HAP-1 (cell line): ENCODE data around the gene OSBPL9.
A peak's percentile ranks its signal among the peaks of the same experiment; 100 is the strongest.
"Not testable (repeated sequence)": the region's sequence is repeated elsewhere in the genome, so short reads cannot be mapped to it uniquely, and the experiment has no call there.

Experiments
- DNase-seq, 2 experiments: peaks; one replicate each; pipeline ENCODE4 v3.0.0-alpha.2; 2016 to 2020; ENCODE audit warnings: low spot score in 2 of 2
- H3K27me3 ChIP-seq: fragments of 250-450 bp; sonication (Bioruptor Pico); 2 replicates; pipeline ENCODE4 v1.5.1; 2020; ENCODE audit warnings: low read depth, mild to moderate bottlenecking, moderate library complexity
- H3K36me3 ChIP-seq: fragments of 250-450 bp; sonication (Bioruptor Pico); replicated peaks from 2 replicates; pipeline ENCODE4 v1.5.1; 2020; ENCODE audit warnings: mild to moderate bottlenecking
- H3K4me1 ChIP-seq: fragments of 250-450 bp; sonication (Bioruptor Pico); 2 replicates; pipeline ENCODE4 v1.5.1; 2020; ENCODE audit warnings: mild to moderate bottlenecking
- H3K4me3 ChIP-seq: fragments of 250-450 bp; sonication (Bioruptor Pico); 2 replicates; pipeline ENCODE4 v1.5.1; 2020; ENCODE audit warnings: mild to moderate bottlenecking, moderate library complexity
- H3K9me3 ChIP-seq: fragments of 250-450 bp; sonication (Bioruptor Pico); 2 replicates; pipeline ENCODE4 v1.5.1; 2020; ENCODE audit warnings: mild to moderate bottlenecking, moderate library complexity
- in situ Hi-C: fragments of 300-500 bp; cut with MboI; formaldehyde crosslinking; loops from 3 replicates; pipeline ENCODE4 v1.14.3; 2020; ENCODE audit warnings: low sequenced_read_pairs, inconsistent platforms, mixed read lengths

Gene OSBPL9

DNA sequence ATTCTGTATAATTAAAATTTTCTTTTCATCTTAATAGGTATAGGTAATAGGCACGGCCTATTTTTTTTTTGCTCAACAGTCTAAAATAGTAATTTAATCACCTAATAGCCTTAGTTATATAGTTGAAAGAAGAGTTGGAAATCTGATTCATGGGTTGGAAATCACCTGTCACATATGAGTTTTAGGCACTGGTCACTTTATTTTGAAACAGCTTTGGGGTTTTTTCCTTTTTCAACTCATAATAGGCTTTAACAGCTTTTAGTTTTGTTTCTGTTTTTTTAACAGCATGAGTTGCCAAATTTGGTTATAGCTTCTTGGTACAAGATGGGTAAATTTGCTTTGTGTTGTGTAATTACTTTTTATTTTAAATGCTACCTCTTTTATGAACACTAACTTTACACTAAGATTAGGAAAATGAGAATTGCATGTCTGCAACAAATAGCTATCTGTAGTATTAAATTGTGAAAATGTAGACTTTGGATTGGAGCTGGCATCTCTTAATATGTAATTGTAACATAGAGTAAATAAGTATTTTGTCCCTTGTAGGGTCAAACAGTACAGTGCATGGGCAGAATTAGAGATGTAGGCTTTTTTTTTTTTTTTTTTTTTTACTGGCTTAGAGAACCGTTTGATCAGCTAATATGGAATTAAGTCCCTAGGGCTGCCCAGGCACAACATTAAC lies 109.8 kb downstream of the OSBPL9 start:
- DNase-seq = no peak
- H3K4me1 ChIP-seq = peaks cover 4% of the 10 kb centered on the region
- H3K27me3 ChIP-seq = no peaks in the 10 kb centered on the region
- in situ Hi-C loops = no loop called here
- no peaks in the 10 kb centered on the region for H3K36me3 ChIP-seq
- no peak overlapping the region for H3K4me3 ChIP-seq
- H3K9me3 ChIP-seq = no peaks in the 10 kb centered on the region

- in situ Hi-C loops = no loop called here
- H3K36me3 ChIP-seq = no peaks in the 10 kb centered on the region
- H3K9me3 ChIP-seq = no peaks in the 10 kb centered on the region
- DNase-seq = no peak
- no peaks in the 10 kb centered on the region for H3K27me3 ChIP-seq
- no peak overlapping the region for H3K4me3 ChIP-seq
- H3K4me1 ChIP-seq = peaks cover 9% of the 10 kb centered on the region
These were observed 110.5 kb downstream of the OSBPL9 start for GRCh38 chr1:51727366-51727765.

GRCh38 chr1:51728611-51729155 lies 111.8 kb downstream of the OSBPL9 start:
- peaks cover 10% of the 10 kb centered on the region for H3K4me1 ChIP-seq
- no peaks in the 10 kb centered on the region for H3K27me3 ChIP-seq
- DNase-seq = no peak
- H3K4me3 ChIP-seq = peak overlapping the region; percentile 83
- in situ Hi-C loops = no loop called here
- 0 out of 2 replicates have a peak, but pooled peaks cover 3% of the 10 kb centered on the region for H3K36me3 ChIP-seq
- no peaks in the 10 kb centered on the region for H3K9me3 ChIP-seq

- H3K9me3 ChIP-seq = no peaks in the 10 kb centered on the region
- in situ Hi-C loops = no loop called here
- 0 out of 2 replicates have a peak, but pooled peaks cover 3% of the 10 kb centered on the region for H3K36me3 ChIP-seq
- H3K4me3 ChIP-seq = peak overlapping the region; percentile 83
- peaks cover 16% of the 10 kb centered on the region for H3K4me1 ChIP-seq
- no peaks in the 10 kb centered on the region for H3K27me3 ChIP-seq
- DNase-seq = peak; percentile 91 to 98
These were observed 112.4 kb downstream of the OSBPL9 start for GRCh38 chr1:51729156-51729823.

- no peaks in the 10 kb centered on the region for H3K9me3 ChIP-seq
- H3K4me3 ChIP-seq = peak overlapping the region; percentile 83
- peaks cover 16% of the 10 kb centered on the region for H3K4me1 ChIP-seq
- H3K27me3 ChIP-seq = no peaks in the 10 kb centered on the region
- peak in 1 of 2 experiments; percentile 71 for DNase-seq
- in situ Hi-C loops = no loop called here
- H3K36me3 ChIP-seq = 0 out of 2 replicates have a peak, but pooled peaks cover 3% of the 10 kb centered on the region
These were observed 113.0 kb downstream of the OSBPL9 start for GRCh38 chr1:51729824-51730301.

- no peak for DNase-seq
- Histone ChIP-seq H3K4me3 (no peak overlapping the region), H3K36me3 (0 out of 2 replicates have a peak, but pooled peaks cover 3% of the 10 kb centered on the region), H3K9me3 (no peaks in the 10 kb centered on the region), H3K4me1 (peaks cover 29% of the 10 kb centered on the region), H3K27me3 (no peaks in the 10 kb centered on the region)
- in situ Hi-C loops = no loop called here
These were observed 115.1 kb downstream of the OSBPL9 start for GRCh38 chr1:51731998-51732397.

- H3K27me3 ChIP-seq = no peaks in the 10 kb centered on the region
- no peaks in the 10 kb centered on the region for H3K9me3 ChIP-seq
- in situ Hi-C loops = no loop called here
- H3K36me3 ChIP-seq = 0 out of 2 replicates have a peak, but pooled peaks cover 3% of the 10 kb centered on the region
- no peak for DNase-seq
- H3K4me3 ChIP-seq = no peak overlapping the region
- peaks cover 38% of the 10 kb centered on the region for H3K4me1 ChIP-seq
These were observed 116.0 kb downstream of the OSBPL9 start for GRCh38 chr1:51732701-51733425.

- H3K27me3 ChIP-seq, H3K9me3 ChIP-seq, DNase-seq, H3K4me3 ChIP-seq, in situ Hi-C loops, H3K36me3 ChIP-seq: not testable (repeated sequence)
- H3K4me1 ChIP-seq = peaks cover 42% of the 10 kb centered on the region
These were observed 116.5 kb downstream of the OSBPL9 start for GRCh38 chr1:51733426-51733774.

- DNase-seq = no peak
- H3K36me3 ChIP-seq = 0 out of 2 replicates have a peak, but pooled peaks cover 3% of the 10 kb centered on the region
- H3K27me3 ChIP-seq = no peaks in the 10 kb centered on the region
- H3K4me3 ChIP-seq = no peak overlapping the region
- no peaks in the 10 kb centered on the region for H3K9me3 ChIP-seq
- peaks cover 39% of the 10 kb centered on the region for H3K4me1 ChIP-seq
- in situ Hi-C loops = no loop called here
These were observed 117.1 kb downstream of the OSBPL9 start for GRCh38 chr1:51733793-51734522.

GRCh38 chr1:51734896-51735745 lies 118.2 kb downstream of the OSBPL9 start:
- no peak for DNase-seq

DNA sequence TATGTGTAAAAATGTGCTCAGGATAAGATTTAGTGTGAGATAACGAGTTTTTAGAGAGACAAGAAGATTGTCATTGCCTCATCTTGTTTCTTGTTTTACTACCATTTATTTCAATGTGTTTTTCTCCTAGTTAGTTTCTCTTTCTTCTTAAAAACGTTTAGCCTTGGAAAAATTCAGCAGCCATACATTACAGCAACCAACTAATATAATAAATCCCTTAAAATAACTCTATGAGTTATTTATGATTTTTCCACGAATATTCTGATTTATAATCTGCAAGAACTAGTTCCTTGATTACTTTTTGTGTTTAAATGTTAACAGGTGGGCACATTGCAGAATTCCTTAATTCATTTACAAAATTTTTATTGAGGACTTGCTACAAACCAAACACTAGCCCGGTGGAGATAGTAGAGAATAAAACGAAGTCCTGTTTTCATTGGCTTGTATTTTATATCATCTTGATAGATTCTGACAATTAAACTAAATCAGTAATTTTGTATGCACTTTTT lies 118.9 kb downstream of the OSBPL9 start:
- Histone ChIP-seq H3K9me3 (no peaks in the 10 kb centered on the region), H3K4me1 (peaks cover 38% of the 10 kb centered on the region), H3K4me3 (no peak overlapping the region), H3K36me3 (0 out of 2 replicates have a peak, but pooled peaks cover 3% of the 10 kb centered on the region), H3K27me3 (no peaks in the 10 kb centered on the region)
- in situ Hi-C loops = no loop called here
- DNase-seq = no peak

More at GRCh38 chr1:51734896-51735745, 118.2 kb downstream of the OSBPL9 start:
- H3K9me3 ChIP-seq = no peaks in the 10 kb centered on the region
- peaks cover 38% of the 10 kb centered on the region for H3K4me1 ChIP-seq
- H3K4me3 ChIP-seq = no peak overlapping the region
- in situ Hi-C loops = no loop called here
- 0 out of 2 replicates have a peak, but pooled peaks cover 3% of the 10 kb centered on the region for H3K36me3 ChIP-seq
- no peaks in the 10 kb centered on the region for H3K27me3 ChIP-seq

DNA sequence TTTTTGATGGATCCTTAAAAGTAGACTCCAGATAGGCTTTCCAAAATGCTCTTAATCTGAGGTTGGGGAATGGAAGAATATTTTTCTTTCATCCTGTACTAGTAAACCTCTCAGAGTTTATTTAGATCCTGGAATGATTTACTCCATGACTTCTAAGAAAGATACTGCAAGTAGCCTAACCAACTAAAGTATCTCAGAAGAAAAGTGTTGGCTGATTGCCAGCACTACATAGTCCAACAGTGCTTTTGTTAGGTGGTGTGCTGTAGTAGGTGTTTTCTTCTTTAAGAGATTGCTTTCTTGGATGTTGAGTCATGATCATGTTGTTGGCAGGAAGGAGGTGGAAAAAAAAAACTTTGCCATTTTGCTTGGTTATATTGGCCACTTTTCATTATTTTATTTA lies 119.8 kb downstream of the OSBPL9 start:
- in situ Hi-C loops = no loop called here
- Histone ChIP-seq H3K27me3 (no peaks in the 10 kb centered on the region), H3K9me3 (no peaks in the 10 kb centered on the region), H3K4me1 (peaks cover 38% of the 10 kb centered on the region), H3K36me3 (0 out of 2 replicates have a peak, but pooled peaks cover 3% of the 10 kb centered on the region), H3K4me3 (no peak overlapping the region)
- no peak for DNase-seq
